Body of pancreas (tissue), 4 donors: ENCODE results near the gene CUL5.

ENCODE experiments used
- CTCF ChIP-seq, 7 experiments: fragments of 450-650 bp in 4 of 7; fragments of 200-600 bp in 3 of 7; sonication (generic) in 3 of 7; IDR thresholded peaks; one replicate each; pipeline ENCODE4 v1.5.1; 2016 to 2019; ENCODE audit warnings: antibody characterized with exemption in 7 of 7
- POLR2A ChIP-seq, 3 donors: fragments of 450-650 bp; IDR thresholded peaks; one replicate each; pipeline ENCODE4 v1.6.1; 2016; ENCODE audit warnings: antibody characterized with exemption in 3 of 3, mild to moderate bottlenecking in 2 of 3

- no peak for TF ChIP-seq CTCF (IDR thresholded peaks at IDR 0.05)
- TF ChIP-seq POLR2A (IDR thresholded peaks at IDR 0.05), result no peak
Measured at GRCh38 chr11:108063410-108063809, 54.7 kb downstream of the CUL5 start.
